ENCODE data around the gene CLDN3. TPM values are rescaled to one million over a fixed set of nuclear protein-coding genes. Genes with fewer than 3 reads are reported as not detected.
A peak's percentile ranks its signal among the peaks of the same experiment; 100 is the strongest.

The CLDN3 gene
- polyA plus RNA-seq, 1 donor = 21.7 TPM

DNA sequence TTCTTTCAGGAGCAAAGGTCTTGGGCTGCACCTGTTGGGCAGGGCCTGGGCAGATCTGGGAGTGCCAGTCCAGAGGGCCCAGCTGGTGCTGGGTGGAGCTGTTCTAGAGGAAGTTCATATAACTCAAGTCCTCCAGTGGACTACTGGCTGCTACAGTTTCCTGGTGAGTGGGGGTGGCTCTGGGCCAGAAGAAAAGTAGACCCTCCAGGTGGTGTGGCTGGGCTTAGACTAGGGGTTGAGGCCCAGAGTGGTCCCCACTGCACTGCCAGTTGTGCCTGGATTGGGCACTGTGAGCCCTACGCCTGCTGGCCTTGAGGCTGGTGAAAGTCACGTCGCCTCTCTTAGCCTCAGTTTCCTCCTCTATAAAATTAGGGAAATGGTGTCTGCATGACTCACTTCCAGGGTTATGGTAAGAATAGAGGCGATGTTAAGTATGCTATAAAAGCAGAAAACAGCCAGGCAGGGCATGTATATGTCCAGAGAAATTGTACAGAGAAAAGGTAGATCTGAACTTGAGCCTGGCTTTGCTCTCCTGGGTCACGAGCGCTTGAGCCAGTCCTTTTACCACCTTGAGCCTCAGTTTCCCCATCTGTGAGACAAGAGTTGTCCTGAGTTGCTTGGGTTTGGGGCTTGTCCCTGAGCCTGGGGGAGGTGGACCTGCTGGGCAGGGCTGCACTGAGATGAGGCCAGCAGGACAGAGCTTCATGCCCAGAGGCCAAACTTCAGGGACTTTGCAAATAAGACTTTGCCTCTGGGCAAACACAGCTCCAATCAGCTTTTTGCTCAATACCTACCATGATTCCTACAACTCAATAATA, 3.8 kb upstream of the CLDN3 start:
- no peak for DNase-seq

DNA sequence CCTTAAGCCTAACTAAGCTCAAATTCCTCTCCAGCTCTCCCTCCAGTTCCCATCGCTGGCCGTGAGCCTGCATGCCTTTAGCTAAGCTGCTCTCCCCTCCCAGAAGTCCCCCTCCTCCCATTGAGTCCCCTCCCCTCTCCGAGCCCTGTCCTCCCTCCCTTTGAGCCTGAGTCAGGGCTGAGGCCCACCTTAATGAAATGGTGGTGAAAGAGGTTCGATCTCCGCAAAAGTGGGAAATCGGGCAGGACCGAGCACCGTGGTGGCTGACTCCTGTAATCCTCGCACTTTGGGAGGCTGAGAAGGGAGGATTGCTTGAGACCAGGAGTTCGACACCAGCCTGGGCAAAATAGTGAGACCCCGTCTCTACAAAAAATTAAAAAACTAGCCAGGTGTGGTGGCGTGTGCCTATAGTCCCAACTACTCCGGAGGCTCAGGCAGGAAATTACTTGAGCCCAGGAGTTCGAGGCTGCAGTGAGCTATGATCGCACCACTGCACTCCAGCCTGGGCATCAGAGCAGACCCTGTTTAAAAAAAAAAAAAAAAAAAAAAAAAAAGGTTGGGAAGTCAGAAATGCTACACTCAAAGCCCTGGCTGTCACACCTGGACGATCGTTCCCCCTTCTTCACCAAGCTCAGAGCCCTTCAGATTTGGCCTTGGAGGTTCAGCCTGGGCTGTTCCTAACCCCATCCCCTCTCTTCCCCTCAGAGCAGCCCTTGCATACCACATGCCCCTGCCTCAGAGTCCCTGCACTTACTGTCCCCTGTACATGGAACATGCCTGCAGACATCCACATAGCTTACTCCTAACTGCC, 995 bp upstream of the CLDN3 start:
- no peak for DNase-seq

DNA sequence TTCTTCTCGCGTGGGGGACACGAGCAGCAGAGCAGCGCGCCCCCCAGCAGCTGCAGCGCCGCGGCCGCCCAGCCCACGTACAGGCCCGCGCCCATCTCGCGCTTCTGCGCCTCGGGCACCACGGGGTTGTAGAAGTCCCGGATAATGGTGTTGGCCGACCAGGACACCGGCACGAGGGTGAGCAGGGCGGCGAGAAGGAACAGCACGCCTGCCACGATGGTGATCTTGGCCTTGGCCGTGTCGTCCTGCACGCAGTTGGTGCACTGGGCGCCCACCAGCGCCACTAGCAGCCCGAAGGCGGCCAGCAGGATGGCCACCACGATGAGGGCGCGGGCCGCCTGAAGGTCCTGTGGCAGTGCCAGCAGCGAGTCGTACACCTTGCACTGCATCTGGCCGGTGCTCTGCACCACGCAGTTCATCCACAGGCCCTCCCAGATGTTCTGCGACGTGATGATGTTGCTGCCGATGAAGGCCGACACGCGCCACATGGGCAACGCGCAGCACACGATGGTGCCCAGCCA, 529 bp downstream of the CLDN3 start:
- no peak for DNase-seq

DNA sequence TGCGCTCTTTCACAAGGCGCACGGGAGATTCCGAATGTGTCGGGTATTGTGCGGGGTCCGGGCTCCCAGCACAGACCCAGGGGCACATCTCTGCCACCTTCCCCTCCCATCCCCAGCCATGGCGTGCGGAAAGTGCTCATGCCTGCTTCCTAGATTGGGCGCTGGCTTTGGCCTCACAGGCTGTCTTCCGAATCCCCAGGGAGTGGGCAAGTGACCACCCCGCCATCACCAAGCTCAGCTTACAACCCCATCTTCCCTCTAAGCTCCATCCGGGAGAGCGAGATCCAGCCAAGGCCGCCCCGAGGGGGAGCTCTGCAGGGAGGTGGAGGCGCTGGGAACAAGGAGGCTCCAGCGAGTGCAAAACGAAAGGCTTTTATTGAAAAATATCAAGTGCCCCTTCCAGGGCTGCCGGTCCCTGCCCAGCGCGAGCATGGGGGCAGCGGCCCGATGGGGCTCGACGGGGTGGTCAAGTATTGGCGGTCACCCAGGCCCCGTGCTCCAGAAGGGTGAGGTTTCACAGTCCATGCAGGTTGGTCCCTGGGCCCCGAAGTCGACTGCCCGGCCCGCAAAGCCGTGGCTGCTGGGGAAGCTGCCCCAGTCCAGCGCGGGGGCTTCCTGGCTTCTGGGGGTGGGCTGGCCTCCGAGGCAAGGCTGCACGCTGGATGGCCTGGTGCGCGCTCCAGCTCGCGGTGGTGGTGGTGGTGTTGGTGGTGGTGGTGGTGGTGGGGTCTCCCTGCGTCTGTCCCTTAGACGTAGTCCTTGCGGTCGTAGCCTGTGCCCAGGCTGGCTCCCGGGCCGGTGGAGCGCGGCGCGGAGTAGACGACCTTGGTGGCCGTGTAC, 1.2 kb downstream of the CLDN3 start:
- DNase-seq = no peak

DNA sequence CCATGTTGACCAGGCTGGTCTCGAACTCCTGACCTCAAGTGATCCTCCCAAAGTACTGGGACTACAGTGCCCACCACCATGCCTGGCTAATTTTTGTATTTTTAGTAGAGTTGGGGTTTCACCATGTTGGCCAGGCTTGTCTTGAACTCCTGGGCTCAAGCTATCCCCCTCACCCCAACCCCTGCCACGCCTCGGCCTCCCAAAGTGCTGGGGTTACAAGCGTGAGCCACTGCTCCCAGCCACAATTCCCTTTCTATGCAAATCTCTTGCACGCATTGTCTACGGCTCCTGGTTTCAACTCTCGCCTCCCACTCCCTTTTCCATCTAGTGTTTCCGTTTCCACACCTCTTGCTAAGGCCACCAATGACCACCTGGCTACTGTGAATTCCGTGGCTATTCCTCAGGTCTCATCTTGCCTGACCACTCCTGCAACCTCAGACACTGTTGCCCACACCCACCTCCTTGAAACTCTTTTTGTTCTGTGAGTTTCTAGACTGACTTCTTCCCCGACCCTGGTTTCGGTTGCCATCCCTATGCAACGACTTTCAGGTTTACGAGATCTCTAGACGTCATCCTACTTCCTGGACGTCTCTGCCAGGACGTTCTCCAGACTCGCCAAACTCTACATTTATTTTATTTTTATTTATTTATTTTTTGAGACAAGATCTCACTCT, 3.4 kb downstream of the CLDN3 start:
- no peak for DNase-seq

DNA sequence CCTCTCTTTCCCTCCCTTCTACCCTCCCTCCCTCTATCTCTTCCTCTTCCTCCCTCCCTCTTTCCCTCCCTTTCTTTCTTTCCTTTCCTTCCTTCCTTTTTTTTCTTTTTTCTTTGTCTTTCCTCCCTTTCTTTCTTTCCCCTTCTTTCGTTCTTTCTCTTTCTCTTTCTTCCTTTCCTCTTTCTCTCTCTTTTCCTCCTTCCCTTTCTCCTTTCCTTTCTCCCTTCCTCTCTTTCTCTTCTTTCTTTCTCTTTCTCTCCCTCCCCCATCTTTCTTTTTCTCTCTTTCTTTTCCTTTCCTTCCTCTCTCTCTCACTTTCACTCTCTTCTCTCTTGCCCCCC, 7.4 kb downstream of the CLDN3 start:
- no peak for DNase-seq

DNA sequence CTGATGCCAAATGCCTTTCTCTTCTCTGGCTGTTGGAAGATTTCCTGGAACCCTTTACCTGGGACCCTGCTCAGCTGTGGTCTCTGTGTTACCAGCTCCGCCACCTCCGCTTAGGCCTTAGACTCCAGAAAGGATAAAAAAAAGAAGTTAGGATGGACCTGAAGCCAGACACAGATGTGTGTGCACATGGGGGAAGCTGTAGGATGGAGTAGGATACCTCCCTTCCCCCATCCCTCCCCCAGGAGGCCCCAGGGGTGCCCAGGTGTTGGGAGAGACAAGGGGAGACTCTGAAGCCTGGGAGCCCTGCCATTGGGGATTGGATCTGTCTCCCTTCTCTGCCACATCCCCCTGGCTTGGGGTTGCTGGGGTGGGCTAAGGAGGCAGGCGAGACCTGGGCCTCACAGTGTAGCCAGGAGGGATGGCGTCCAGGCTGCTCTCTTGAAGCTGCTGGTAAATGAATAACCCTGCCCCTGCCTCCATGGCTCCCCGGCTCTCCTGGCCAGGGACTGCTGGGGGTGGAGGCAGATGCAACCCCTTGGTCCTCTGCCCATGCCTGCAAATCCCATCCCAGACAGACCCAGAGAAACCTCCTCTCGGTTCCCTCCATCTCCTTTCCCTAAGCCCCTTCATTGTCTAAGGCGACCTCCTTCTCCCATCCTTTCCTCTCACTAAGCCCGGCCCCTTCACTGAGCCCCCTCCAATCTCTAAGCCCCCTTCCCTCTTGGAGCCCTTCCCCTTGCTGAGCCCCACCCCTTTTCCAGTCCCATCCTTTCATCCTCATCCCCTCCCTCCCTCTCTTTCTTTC, 8.0 kb downstream of the CLDN3 start:
- DNase-seq = no peak

DNA sequence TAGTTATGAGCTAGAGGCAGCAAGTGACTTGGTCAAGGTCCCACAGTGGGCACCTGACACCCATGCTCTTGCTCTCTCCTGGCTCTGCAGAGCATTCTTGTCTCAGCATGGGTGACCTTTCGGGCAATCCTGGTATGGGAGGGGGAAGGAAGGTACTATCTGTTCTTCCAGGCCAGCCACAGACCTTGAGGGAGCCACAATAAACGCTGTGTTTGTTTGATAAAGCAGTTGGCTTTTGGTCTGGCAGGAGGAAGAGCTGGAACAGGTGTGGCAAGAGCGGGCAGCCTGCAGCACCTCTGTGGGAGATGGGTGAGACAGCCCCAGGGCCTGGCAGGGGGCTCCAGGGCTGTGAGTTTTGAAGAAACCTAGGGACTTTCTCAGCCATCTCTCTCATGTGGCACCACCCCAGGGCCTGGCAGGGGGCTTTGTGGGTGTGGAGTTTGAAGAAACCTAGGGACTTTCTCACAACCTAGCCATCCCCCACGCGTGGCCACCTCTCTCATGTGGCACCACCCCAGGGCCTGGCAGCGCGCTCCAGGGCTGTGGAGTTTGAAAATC, 11.4 kb downstream of the CLDN3 start:
- DNase-seq = no peak

DNA sequence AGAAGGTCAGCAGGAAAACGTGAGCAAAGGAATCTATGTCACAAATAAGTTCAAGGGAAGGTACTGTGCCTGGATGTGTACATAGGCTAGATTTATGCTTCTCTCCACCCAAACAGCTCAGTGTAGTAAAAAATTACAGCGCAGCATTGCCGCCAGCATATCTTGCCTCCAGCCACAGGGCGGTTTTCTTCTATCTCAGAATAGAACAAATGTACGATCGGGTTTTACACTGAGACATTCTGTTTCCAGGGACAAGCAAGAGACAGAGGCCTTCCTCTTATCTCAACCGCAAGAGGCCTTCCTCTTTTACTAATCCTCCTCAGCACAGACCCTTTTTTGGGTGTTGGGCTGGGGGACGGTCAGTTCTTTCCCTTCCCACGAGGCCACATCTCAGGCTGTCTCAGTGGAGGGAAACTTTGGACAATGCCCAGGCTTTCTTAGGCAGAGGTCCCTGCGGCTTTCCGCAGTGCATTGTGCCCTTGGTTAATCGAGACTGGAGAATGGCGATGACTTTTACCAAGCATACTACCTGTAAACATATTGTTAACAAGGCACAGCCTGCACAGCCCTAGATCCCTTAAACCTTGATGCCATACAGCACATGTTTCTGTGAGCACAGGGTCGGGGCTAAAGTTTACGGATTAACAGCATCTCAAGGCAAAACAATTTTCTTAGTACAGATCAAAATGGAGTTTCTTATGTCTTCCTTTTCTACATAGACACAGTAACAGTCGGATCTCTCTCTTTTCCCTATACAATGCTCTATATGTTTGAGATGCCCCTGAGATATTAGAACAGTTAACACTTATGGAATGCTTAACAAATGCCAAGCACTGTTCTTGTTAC, 19.9 kb downstream of the CLDN3 start:
- DNase-seq = no peak

DNA sequence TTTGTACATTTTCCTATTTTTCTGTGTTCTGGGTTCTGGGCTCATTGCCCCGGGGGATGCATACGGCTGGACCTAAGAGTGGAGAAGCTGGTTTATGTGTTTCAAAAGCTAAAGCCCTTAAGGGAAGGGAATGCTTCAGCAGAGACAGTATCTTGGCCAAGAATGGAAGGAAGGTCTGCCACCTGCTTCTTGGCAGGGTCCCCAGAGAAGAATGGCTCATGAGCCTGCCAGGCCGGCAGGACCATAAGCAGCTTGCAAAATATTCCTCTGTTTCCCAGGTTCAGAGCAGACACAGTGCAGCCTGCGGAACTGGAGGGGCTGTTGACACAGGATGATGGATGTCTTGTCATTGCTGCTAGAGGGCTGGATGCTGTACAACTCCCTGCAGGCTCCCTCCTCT, 23.7 kb downstream of the CLDN3 start:
- no peak for DNase-seq

DNA sequence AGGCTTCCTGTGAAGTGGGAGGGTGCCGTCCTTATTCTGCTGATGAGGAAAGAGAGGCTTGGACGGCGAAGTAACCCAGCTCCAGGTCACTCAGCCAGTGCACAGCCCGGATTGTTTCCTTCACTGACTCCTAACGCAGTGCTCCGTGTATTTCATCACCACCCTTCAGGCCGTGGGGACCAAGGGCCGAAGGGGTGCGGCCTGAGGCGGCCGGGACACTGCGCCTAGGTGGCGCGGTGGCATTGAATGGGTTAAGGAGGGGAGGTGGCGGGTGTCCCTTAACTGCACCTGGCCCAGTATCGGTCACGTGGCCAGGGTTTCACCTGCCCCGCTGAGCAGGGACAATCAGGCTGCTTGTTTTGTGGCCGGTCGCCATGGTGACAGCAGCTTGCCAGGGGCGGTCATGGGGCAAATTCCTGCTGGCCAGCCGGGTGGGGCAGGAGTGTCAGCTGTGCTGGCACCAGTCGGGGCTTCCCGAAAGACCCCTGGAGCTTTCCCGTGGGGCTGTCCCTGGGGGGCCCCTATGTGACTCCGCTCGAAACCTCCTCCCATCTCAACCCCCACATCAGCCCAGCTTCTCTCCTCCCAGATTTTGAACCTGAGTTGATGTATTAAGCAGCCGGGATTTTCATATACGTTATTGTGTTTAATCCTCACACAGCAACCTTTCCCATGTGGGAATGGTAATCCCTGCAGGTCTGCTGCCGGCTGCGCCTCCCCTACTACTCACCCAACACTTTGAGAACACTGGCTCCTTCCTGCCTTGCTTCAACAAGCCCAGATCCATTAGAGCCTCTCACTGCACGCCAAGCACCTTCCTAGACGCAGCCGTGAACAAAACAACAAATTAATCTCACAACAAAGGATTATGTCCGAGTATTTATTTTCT, 27.1 kb downstream of the CLDN3 start:
- peak; percentile 94 for DNase-seq

DNA sequence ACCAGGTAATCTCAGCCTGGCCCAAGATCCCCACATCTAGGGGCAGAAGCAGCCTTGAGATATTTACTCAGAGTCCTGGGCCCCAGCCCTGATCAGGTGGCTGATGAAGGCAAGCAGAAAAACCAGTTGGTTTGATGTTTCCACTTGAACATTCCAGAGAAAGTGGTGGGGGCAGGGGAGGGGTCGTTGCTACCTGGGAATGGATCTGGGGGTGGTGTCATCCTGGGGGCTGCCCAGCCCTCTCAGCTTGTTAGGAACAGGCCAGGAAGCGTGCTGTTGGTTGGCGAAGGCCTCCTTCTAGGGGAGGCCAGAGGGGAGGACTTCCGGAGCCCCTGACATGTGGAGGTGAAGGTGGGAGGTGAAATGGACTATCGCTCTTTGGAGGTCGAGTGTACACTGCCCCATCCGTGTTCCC, 27.7 kb downstream of the CLDN3 start:
- peak; percentile 77 for DNase-seq

DNA sequence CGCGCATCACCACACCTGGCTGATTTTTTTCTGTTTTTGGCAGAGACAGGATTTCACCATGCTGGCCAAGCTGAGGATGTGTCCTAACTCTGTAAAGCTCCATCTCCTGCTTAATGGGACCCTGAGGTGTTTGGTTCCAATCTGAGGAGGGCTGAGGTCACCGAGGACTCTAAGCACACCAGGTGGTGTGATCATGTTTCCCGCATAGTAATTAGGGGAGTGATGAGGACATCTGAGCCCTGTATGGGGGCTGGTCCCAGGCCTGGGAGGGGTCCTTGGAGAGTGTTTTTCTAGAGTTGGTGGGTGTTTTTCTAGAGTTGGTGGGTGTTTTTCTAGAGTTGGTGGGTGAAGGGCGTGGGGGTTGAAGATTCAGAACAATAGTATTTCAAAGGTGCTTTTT, 28.5 kb downstream of the CLDN3 start:
- DNase-seq = peak; percentile 67

DNA sequence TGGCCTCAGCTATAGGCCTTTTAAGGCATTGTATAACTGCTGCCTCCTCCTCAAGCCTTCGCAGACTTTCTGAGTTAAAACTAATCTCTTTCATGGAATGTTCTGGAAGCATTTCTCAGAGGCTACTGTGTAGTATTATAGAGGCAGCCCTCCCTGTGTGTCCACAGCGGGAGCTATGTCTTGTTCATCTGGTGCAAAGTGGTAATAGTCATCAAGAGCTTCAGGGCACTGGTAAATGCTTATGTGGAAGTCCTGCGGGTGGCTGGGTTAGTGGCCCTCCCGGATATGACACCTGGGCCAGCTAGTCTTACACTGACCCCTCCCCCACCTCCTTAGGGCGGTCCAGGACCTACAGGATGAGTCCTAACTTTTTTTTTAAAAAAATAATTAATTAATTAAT, 29.3 kb downstream of the CLDN3 start:
- no peak for DNase-seq

DNA sequence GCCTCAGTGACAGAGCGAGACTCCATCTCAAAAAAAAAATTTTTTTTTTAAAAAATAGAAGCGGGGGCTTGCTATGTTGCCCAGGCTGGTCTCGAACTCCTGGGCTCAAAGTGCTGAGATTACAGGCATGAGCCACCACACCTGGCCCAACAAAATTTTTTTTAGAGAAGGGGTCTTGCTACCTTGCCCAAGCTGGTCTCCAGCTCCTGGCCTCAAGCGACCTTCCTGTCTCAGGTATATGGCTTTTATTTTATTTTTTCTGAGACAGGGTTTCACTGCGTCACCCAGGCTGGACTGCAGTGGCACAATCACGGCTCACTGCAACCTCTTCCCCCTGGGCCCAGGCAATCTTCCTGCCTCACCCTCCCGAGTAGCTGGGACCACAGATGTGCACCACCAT, 29.9 kb downstream of the CLDN3 start:
- DNase-seq = no peak

DNA sequence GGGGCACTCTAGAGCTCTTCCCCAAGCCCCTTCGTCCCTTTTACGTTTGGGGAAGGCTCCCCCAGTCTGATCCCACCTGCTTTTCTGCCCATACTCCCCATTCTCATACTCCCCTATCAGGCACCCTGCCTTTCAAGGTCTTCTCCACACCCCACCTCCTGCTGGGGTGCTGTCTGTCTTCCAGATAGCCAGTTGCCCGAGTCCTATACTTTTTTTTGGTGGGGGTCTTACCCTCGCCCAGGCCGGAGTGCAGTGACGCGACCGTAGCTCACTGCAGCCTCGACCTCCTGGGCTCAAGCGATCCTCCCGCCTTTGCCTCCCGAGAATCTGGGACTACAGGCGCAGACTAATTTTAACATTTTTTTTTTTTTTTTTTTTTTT, 30.7 kb downstream of the CLDN3 start:
- DNase-seq = no peak

DNA sequence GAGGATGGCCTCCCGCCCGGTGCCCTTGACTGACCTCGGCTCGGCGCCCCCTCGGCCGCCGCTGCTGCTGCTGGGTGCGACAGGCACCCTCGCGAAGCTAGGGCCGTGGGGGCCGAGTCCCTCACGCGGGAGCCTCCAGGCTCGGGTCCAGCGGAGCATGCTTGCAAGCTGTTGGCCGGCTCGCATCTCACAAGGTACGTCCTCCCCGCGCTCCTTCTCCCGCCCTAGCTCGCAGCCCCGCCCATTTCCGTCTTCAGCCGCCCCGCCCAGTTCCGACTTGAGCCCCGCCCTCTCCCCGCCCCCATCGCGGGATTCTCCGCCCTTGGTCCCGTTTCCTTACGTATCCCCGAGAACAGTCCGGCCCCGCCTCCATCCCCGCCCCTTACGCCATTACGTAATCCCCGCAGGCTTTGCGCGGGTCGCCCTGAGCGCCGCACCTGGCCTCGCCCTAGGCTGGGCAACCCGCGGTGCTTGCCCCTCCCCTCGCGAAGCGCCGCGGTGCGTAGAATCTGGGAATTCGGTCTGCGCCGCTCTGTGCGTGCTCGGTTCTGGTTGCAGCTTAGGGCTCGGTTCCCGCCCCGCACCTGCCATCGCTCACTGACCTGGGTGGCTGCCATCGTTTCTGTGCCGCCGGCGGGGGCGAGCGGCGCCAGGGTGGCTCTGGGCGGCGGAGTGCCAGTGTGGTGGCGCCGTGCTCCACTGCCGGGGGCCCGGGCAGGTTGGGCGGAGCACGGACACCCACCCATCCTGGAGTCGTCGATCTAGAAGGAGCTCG, 31.3 kb downstream of the CLDN3 start, which contains the start of gene ABHD11:
Gene ABHD11, minus strand, starts transcription at position 191 of the 775 bp plus-strand sequence. Its CDS starts 32 bp downstream, at position 159.
- DNase-seq = peak; percentile 92

DNA sequence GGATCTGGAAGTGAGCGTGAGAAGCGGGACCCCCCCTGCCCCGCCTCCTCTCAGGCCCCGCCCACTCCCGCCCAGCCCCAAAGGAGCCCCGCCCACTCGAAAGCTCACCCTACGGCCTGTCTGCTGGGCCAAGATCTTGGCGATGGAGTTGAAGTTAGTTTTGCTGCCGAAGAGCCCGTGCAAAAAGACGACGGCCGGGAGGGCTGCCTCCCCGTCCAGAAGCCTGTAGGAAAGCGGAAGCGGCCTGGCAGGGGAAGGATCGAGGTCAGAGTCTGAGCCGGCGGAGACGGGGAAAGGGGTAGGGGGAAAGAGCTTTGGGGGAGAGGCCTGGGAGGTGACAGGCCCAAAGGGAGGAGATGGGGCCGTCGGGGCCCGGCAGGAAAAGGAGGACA, 31.9 kb downstream of the CLDN3 start:
- DNase-seq = peak; percentile 63

Data from left kidney (tissue), 2 donors.